GM13977 (cell line): ENCODE measurements around the gene DCAF16.

Source experiments
- DNase-seq: peaks from one replicate; pipeline ENCODE4 v3.0.0; 2012; ENCODE audit warnings: low spot score
- in situ Hi-C: fragments of 300-500 bp; cut with MboI; formaldehyde crosslinking; loops from one replicate; pipeline ENCODE4 v1.12.0; 2022; ENCODE audit warnings: low sequenced_read_pairs, low pct_unique_long_range_greater_than_20kb, mixed read lengths, inconsistent platforms; ENCODE audit not compliant: unreplicated experiment
- TF ChIP-seq, protein P1 (sequence below): IDR thresholded peaks from 2 replicates; pipeline ENCODE4 v1.5.1; 2012; ENCODE audit warnings: mild to moderate bottlenecking, control low read depth; ENCODE audit not compliant: insufficient read depth; ENCODE audit errors: extremely low read depth, missing control alignments

The DCAF16 gene

DNA sequence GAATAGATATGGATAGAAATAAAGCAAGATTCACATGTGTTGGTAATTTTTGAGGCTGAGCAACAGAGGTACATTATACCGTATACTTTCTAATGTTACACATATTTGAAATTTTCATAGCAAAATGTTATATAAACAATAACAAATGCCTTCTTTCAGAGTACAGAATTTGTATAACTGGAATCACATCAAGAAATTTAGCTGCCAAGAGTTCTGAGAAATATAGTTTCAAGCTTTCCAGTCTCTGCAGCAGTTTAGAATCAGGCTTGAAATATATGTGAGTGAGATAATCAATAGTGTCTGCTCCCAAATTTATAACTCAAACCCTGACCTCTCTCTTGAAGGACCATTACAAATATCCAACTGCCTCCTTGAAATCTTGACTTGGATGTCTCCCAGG is 52.9 kb downstream of the DCAF16 start:
- DNase-seq: no peak
- TF ChIP-seq, protein P1, sequence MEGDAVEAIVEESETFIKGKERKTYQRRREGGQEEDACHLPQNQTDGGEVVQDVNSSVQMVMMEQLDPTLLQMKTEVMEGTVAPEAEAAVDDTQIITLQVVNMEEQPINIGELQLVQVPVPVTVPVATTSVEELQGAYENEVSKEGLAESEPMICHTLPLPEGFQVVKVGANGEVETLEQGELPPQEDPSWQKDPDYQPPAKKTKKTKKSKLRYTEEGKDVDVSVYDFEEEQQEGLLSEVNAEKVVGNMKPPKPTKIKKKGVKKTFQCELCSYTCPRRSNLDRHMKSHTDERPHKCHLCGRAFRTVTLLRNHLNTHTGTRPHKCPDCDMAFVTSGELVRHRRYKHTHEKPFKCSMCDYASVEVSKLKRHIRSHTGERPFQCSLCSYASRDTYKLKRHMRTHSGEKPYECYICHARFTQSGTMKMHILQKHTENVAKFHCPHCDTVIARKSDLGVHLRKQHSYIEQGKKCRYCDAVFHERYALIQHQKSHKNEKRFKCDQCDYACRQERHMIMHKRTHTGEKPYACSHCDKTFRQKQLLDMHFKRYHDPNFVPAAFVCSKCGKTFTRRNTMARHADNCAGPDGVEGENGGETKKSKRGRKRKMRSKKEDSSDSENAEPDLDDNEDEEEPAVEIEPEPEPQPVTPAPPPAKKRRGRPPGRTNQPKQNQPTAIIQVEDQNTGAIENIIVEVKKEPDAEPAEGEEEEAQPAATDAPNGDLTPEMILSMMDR: no peak
- in situ Hi-C loops: no loop called here

DNA sequence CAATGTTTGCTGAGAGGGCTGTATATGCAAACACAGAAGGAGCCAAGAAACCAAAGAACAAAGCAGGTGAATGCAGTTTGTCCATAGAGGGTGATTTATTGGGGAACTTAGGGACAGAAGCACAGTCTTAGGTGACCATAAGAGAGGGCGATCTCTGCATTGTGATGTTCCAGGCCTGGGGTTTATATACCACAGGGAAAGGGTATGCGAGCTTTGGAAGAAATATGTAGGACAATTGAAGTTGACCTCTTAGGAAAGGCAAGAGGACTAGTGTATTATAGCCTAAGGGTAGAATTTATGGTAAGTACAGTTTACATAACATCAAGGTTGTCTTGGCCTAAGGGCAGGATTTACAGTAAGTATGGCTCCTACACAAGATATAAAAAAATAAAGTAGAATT is 56.9 kb downstream of the DCAF16 start:
- TF ChIP-seq, protein P1: no peak
- in situ Hi-C loops: no loop called here
- DNase-seq: no peak
